Mesothelial cell of epicardium (in vitro differentiated cells): ENCODE data around the gene EFCAB13. TPM values are rescaled to one million over a fixed set of nuclear protein-coding genes. Genes with fewer than 3 reads are reported as not detected.

ENCODE experiments used
- DNase-seq, 2 experiments: peaks; one replicate each; pipeline ENCODE4 v3.0.0; 2021; ENCODE audit warnings: low spot score in 2 of 2; ENCODE audit not compliant: unreplicated experiment in 2 of 2
- H3K27ac Mint-ChIP-seq: 2 replicates; pipeline ENCODE4 v1.8.0; 2021; ENCODE audit warnings: mixed read lengths
- H3K27me3 Mint-ChIP-seq: 2 replicates; pipeline ENCODE4 v1.8.0; 2021; ENCODE audit warnings: low read depth, mixed read lengths
- H3K36me3 Mint-ChIP-seq: 2 replicates; pipeline ENCODE4 v1.8.0; 2021; ENCODE audit warnings: mixed read lengths
- H3K4me1 Mint-ChIP-seq: 2 replicates; pipeline ENCODE4 v1.8.0; 2021; ENCODE audit warnings: mixed read lengths
- H3K4me3 Mint-ChIP-seq: 2 replicates; pipeline ENCODE4 v1.8.0; 2021; ENCODE audit warnings: mild to moderate bottlenecking, moderate library complexity, mixed read lengths
- H3K9me3 Mint-ChIP-seq: 2 replicates; pipeline ENCODE4 v1.8.0; 2021; ENCODE audit warnings: mixed read lengths
- CTCF ChIP-seq: fragments of 200-600 bp; sonication (generic); IDR thresholded peaks from one replicate; pipeline ENCODE4 v1.5.0; 2021; ENCODE audit warnings: antibody characterized with exemption; ENCODE audit not compliant: unreplicated experiment
- total RNA-seq: library from RNA; stranded (reverse); gene quantifications from 3 replicates; pipeline ENCODE4 v1.2.1, GENCODE V29; 2021

Gene EFCAB13
- total RNA-seq, 1 donor from 2014 or later: 4.8 TPM

GRCh38 chr17:47277921-47278320 is 45.8 kb upstream of the EFCAB13 start:
- no peak overlapping the region for H3K27ac Mint-ChIP-seq
- H3K36me3 Mint-ChIP-seq: no peaks in the 10 kb centered on the region
- H3K4me1 Mint-ChIP-seq: peaks cover 36% of the 10 kb centered on the region
- no peaks in the 10 kb centered on the region for H3K9me3 Mint-ChIP-seq
- no peak for DNase-seq
- H3K27me3 Mint-ChIP-seq: no peaks in the 10 kb centered on the region
- TF ChIP-seq CTCF: no peak
- no peak overlapping the region for H3K4me3 Mint-ChIP-seq

GRCh38 chr17:47278561-47278960 is 45.2 kb upstream of the EFCAB13 start:
- Mint-ChIP-seq H3K27me3 (no peaks in the 10 kb centered on the region), H3K4me3 (no peak overlapping the region), H3K27ac (peak overlapping the region; percentile 80), H3K9me3 (no peaks in the 10 kb centered on the region), H3K36me3 (no peaks in the 10 kb centered on the region), H3K4me1 (peaks cover 36% of the 10 kb centered on the region)
- no peak for DNase-seq
- no peak for TF ChIP-seq CTCF

- no peaks in the 10 kb centered on the region for H3K9me3 Mint-ChIP-seq
- H3K27ac Mint-ChIP-seq: peak overlapping the region; percentile 80
- no peak for TF ChIP-seq CTCF
- no peak overlapping the region for H3K4me3 Mint-ChIP-seq
- H3K36me3 Mint-ChIP-seq: no peaks in the 10 kb centered on the region
- H3K4me1 Mint-ChIP-seq: peaks cover 36% of the 10 kb centered on the region
- DNase-seq: no peak
- H3K27me3 Mint-ChIP-seq: no peaks in the 10 kb centered on the region
These were observed 44.5 kb upstream of the EFCAB13 start for GRCh38 chr17:47279062-47279801.

- Mint-ChIP-seq H3K9me3 (no peaks in the 10 kb centered on the region), H3K27ac (no peak overlapping the region), H3K36me3 (no peaks in the 10 kb centered on the region), H3K27me3 (peaks cover 2% of the 10 kb centered on the region), H3K4me3 (no peak overlapping the region), H3K4me1 (peaks cover 29% of the 10 kb centered on the region)
- DNase-seq: no peak
- TF ChIP-seq CTCF: no peak
These were observed 43.5 kb upstream of the EFCAB13 start for GRCh38 chr17:47280072-47280811.

GRCh38 chr17:47281216-47281615 is 42.5 kb upstream of the EFCAB13 start:
- Mint-ChIP-seq H3K36me3 (no peaks in the 10 kb centered on the region), H3K4me3 (no peak overlapping the region), H3K9me3 (no peaks in the 10 kb centered on the region), H3K27ac (no peak overlapping the region), H3K27me3 (peaks cover 2% of the 10 kb centered on the region), H3K4me1 (peaks cover 20% of the 10 kb centered on the region)
- TF ChIP-seq CTCF: no peak
- DNase-seq: no peak
